GM10248 (cell line): ENCODE results near the gene LGR6.
A peak's percentile ranks its signal among the peaks of the same experiment; 100 is the strongest.
"Not testable (repeated sequence)": the region's sequence is repeated elsewhere in the genome, so short reads cannot be mapped to it uniquely, and the experiment has no call there.

Experiments used
- CTCF ChIA-PET: fragments of 300-600 bp; sonication (Branson Sonifier 250); formaldehyde crosslinking; extraction: SDS; loops from one replicate; lab custom pipeline; 2021; ENCODE audit warnings: antibody characterized with exemption; lab: Yijun Ruan, JAX
- POLR2A ChIA-PET: fragments of 350-650 bp; sonication (Branson Sonifier 250); formaldehyde crosslinking; extraction: SDS; loops from one replicate; lab custom pipeline; 2020; ENCODE audit warnings: antibody characterized with exemption; lab: Yijun Ruan, JAX
- DNase-seq: peaks from one replicate; pipeline ENCODE4 v3.0.0; 2012; ENCODE audit errors: extremely low spot score
- TF ChIP-seq, protein P1 (sequence below): IDR thresholded peaks from 2 replicates; pipeline ENCODE4 v1.5.1; 2012; ENCODE audit warnings: mild to moderate bottlenecking, low read depth; ENCODE audit errors: extremely low read depth, missing control alignments, control extremely low read depth

Gene LGR6

DNA sequence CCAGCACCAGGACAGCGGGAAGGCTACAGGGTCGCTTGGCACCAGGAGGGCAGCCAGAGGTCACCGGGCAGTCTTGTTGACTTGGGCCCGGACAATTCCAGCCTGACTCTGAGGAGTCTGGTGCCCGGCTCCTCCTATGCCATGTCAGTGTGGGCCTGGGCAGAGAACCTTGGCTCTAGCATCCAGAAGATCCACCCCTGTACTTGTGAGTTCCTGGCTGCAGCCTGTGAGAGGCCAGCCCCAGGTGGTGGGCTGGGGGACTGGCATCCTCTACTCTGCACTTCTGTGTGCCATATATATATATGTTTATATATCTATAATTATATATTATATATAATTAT lies 21.6 kb upstream of the LGR6 start:
- ChIA-PET POLR2A (no interaction called here), CTCF (no interaction called here)
- TF ChIP-seq, protein P1, sequence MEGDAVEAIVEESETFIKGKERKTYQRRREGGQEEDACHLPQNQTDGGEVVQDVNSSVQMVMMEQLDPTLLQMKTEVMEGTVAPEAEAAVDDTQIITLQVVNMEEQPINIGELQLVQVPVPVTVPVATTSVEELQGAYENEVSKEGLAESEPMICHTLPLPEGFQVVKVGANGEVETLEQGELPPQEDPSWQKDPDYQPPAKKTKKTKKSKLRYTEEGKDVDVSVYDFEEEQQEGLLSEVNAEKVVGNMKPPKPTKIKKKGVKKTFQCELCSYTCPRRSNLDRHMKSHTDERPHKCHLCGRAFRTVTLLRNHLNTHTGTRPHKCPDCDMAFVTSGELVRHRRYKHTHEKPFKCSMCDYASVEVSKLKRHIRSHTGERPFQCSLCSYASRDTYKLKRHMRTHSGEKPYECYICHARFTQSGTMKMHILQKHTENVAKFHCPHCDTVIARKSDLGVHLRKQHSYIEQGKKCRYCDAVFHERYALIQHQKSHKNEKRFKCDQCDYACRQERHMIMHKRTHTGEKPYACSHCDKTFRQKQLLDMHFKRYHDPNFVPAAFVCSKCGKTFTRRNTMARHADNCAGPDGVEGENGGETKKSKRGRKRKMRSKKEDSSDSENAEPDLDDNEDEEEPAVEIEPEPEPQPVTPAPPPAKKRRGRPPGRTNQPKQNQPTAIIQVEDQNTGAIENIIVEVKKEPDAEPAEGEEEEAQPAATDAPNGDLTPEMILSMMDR = no peak
- DNase-seq = no peak

- DNase-seq = no peak
- TF ChIP-seq, protein P1 = no peak
- CTCF ChIA-PET = interaction anchor here (1.3 to 5.2 kb wide), 7 partner anchors 9 to 39 kb away, joined by 3 to 48 read pairs (median 8); partner anchors contain the start of genes LGR6 and PTPN7
- POLR2A ChIA-PET = interaction anchor here (0.6 to 1.0 kb wide), 2 partner anchors 9 to 15 kb away, joined by 3 to 4 read pairs; no protein-coding TSS in a partner anchor
These were observed 19.6 kb upstream of the LGR6 start for GRCh38 chr1:202173993-202174392.

GRCh38 chr1:202176949-202177927 lies 16.4 kb upstream of the LGR6 start:
- ChIA-PET CTCF (interaction anchor here (1.0 to 5.2 kb wide), 4 partner anchors 11 to 282 kb away, joined by 3 to 48 read pairs (median 14); partner anchors contain the start of genes LGR6 and PTPN7), POLR2A (no interaction called here)
- no peak for DNase-seq
- TF ChIP-seq, protein P1 = no peak

GRCh38 chr1:202179828-202180750 lies 13.5 kb upstream of the LGR6 start:
- ChIA-PET POLR2A (no interaction called here), CTCF (interaction anchor here (0.8 to 5.6 kb wide), 12 partner anchors 10 to 540 kb away, joined by 3 to 36 read pairs (median 5); partner anchors contain the start of genes LGR6 and PTPN7)
- TF ChIP-seq, protein P1 = no peak
- DNase-seq = peak; percentile 58

GRCh38 chr1:202180751-202181139 lies 12.9 kb upstream of the LGR6 start:
- CTCF ChIA-PET = interaction anchor here (1.2 to 5.6 kb wide), 9 partner anchors 9 to 539 kb away, joined by 3 to 36 read pairs (median 5); partner anchors contain the start of gene LGR6
- DNase-seq, POLR2A ChIA-PET: not testable (repeated sequence)

GRCh38 chr1:202181586-202181985 lies 12.0 kb upstream of the LGR6 start:
- CTCF ChIA-PET = interaction anchor here (0.7 to 5.6 kb wide), 5 partner anchors 8 to 538 kb away, joined by 3 to 36 read pairs (median 9); partner anchors contain the start of gene LGR6
- TF ChIP-seq, protein P1 = no peak
- DNase-seq = no peak
- POLR2A ChIA-PET = no interaction called here
